ENCODE data around the gene KANSL1L.

KANSL1L gene

GRCh38 chr2:210072493-210072892 lies 98.7 kb downstream of the KANSL1L start:
- FAIRE-seq = no peak
- no peak for TF ChIP-seq POLR2A (IDR thresholded peaks at IDR 0.05; ENCODE audit: low read depth, low read length)
- DNase-seq (ENCODE audit: insufficient read length, low spot score) = no peak

- TF ChIP-seq POLR2A (IDR thresholded peaks at IDR 0.05; ENCODE audit: low read depth, low read length) = no peak
- no peak for FAIRE-seq
Observed at GRCh38 chr2:210063306-210063705, 107.9 kb downstream of the KANSL1L start.

GRCh38 chr2:210055825-210056224 lies 115.4 kb downstream of the KANSL1L start:
- DNase-seq (ENCODE audit: insufficient read length, low spot score) (no peak), FAIRE-seq (no peak)
- no peak for TF ChIP-seq POLR2A (IDR thresholded peaks at IDR 0.05; ENCODE audit: low read depth, low read length)

More at GRCh38 chr2:210063306-210063705, 107.9 kb downstream of the KANSL1L start:
- no peak for DNase-seq (ENCODE audit: insufficient read length, low spot score)

- no peak for DNase-seq (ENCODE audit: insufficient read length, low spot score)
- no peak for TF ChIP-seq POLR2A (IDR thresholded peaks at IDR 0.05; ENCODE audit: low read depth, low read length)
- no peak for FAIRE-seq
Observed at GRCh38 chr2:210054696-210055095, 116.5 kb downstream of the KANSL1L start.

- no peak for DNase-seq (ENCODE audit: insufficient read length, low spot score)
- no peak for FAIRE-seq
- no peak for TF ChIP-seq POLR2A (IDR thresholded peaks at IDR 0.05; ENCODE audit: low read depth, low read length)
Observed at GRCh38 chr2:210050885-210051284, 120.3 kb downstream of the KANSL1L start.

- DNase-seq (ENCODE audit: insufficient read length, low spot score) (no peak), FAIRE-seq (no peak)
Observed at GRCh38 chr2:210049831-210050230, 121.4 kb downstream of the KANSL1L start.

GRCh38 chr2:210046851-210047500 lies 124.2 kb downstream of the KANSL1L start:
- TF ChIP-seq POLR2A (IDR thresholded peaks at IDR 0.05; ENCODE audit: low read depth, low read length) = no peak
- no peak for FAIRE-seq
- no peak for DNase-seq (ENCODE audit: insufficient read length, low spot score)

More at GRCh38 chr2:210049831-210050230, 121.4 kb downstream of the KANSL1L start:
- no peak for TF ChIP-seq POLR2A (IDR thresholded peaks at IDR 0.05; ENCODE audit: low read depth, low read length)

GRCh38 chr2:210038078-210038477 lies 133.1 kb downstream of the KANSL1L start:
- DNase-seq (ENCODE audit: insufficient read length, low spot score) (no peak), FAIRE-seq (no peak)
- TF ChIP-seq POLR2A (IDR thresholded peaks at IDR 0.05; ENCODE audit: low read depth, low read length) = no peak

GRCh38 chr2:210035679-210036078 lies 135.5 kb downstream of the KANSL1L start:
- FAIRE-seq = no peak

GRCh38 chr2:210034087-210034683 lies 137.0 kb downstream of the KANSL1L start:
- no peak for TF ChIP-seq POLR2A (IDR thresholded peaks at IDR 0.05; ENCODE audit: low read depth, low read length)
- DNase-seq (ENCODE audit: insufficient read length, low spot score) (no peak), FAIRE-seq (no peak)

More at GRCh38 chr2:210035679-210036078, 135.5 kb downstream of the KANSL1L start:
- no peak for TF ChIP-seq POLR2A (IDR thresholded peaks at IDR 0.05; ENCODE audit: low read depth, low read length)
- no peak for DNase-seq (ENCODE audit: insufficient read length, low spot score)

- FAIRE-seq = no peak
- TF ChIP-seq POLR2A (IDR thresholded peaks at IDR 0.05; ENCODE audit: low read depth, low read length) = no peak
- no peak for DNase-seq (ENCODE audit: insufficient read length, low spot score)
Observed at GRCh38 chr2:210028178-210028577, 143.0 kb downstream of the KANSL1L start.

- FAIRE-seq = no peak
- TF ChIP-seq POLR2A (IDR thresholded peaks at IDR 0.05; ENCODE audit: low read depth, low read length) = no peak
- DNase-seq (ENCODE audit: insufficient read length, low spot score) = no peak
Observed at GRCh38 chr2:210027608-210028007, 143.6 kb downstream of the KANSL1L start.

- TF ChIP-seq POLR2A (IDR thresholded peaks at IDR 0.05; ENCODE audit: low read depth, low read length) = no peak
- no peak for FAIRE-seq
- DNase-seq (ENCODE audit: insufficient read length, low spot score) = no peak
Observed at GRCh38 chr2:210022824-210023223, 148.4 kb downstream of the KANSL1L start.

- FAIRE-seq (no peak), DNase-seq (ENCODE audit: insufficient read length, low spot score) (no peak)
- no peak for TF ChIP-seq POLR2A (IDR thresholded peaks at IDR 0.05; ENCODE audit: low read depth, low read length)
Observed at GRCh38 chr2:210020138-210020537, 151.1 kb downstream of the KANSL1L start.

GRCh38 chr2:210009896-210010295 lies 161.3 kb downstream of the KANSL1L start:
- TF ChIP-seq POLR2A (IDR thresholded peaks at IDR 0.05; ENCODE audit: low read depth, low read length) = no peak
- FAIRE-seq = no peak
- no peak for DNase-seq (ENCODE audit: insufficient read length, low spot score)
